ENCODE measurements around the gene L3MBTL3.
"Not testable (repeated sequence)": the region's sequence is repeated elsewhere in the genome, so short reads cannot be mapped to it uniquely, and the experiment has no call there.

The L3MBTL3 gene

GRCh38 chr6:130117187-130117701 is 98.9 kb downstream of the L3MBTL3 start:
- H3K4me3 ChIP-seq (ENCODE audit: low read length); H3K9ac ChIP-seq (ENCODE audit: low read depth, low read length); H3K27me3 ChIP-seq (ENCODE audit: insufficient read depth, low read length); H3K27ac ChIP-seq (ENCODE audit: low read depth, low read length); H3K9me3 ChIP-seq (ENCODE audit: insufficient read depth, low read depth, low read length); H3K4me1 ChIP-seq (ENCODE audit: insufficient read depth, low read length); H3K36me3 ChIP-seq (ENCODE audit: insufficient read depth, low read length): not testable (repeated sequence)
- 100% methylated on average over 1 of the region's 4 CpGs for WGBS

- Histone ChIP-seq H3K4me3 (ENCODE audit: low read length) (no peak overlapping the region), H3K27me3 (ENCODE audit: insufficient read depth, low read length) (no peaks in the 10 kb centered on the region), H3K36me3 (ENCODE audit: insufficient read depth, low read length) (no peaks in the 10 kb centered on the region), H3K4me1 (ENCODE audit: insufficient read depth, low read length) (no peaks in the 10 kb centered on the region), H3K27ac (ENCODE audit: low read depth, low read length) (no peak overlapping the region), H3K9me3 (ENCODE audit: insufficient read depth, low read depth, low read length) (no peaks in the 10 kb centered on the region), H3K9ac (ENCODE audit: low read depth, low read length) (no peak overlapping the region)
- WGBS: 95% methylated on average over 5 of the region's 6 CpGs
Measured at GRCh38 chr6:130118236-130118635, 99.9 kb downstream of the L3MBTL3 start.

- H3K36me3 ChIP-seq (ENCODE audit: insufficient read depth, low read length): no peaks in the 10 kb centered on the region
- H3K27me3 ChIP-seq (ENCODE audit: insufficient read depth, low read length): no peaks in the 10 kb centered on the region
- H3K9me3 ChIP-seq (ENCODE audit: insufficient read depth, low read depth, low read length): no peaks in the 10 kb centered on the region
- no peak overlapping the region for H3K9ac ChIP-seq (ENCODE audit: low read depth, low read length)
- 100% methylated on average over 1 of the region's 1 CpG for WGBS
- H3K4me1 ChIP-seq (ENCODE audit: insufficient read depth, low read length): no peaks in the 10 kb centered on the region
- no peak overlapping the region for H3K4me3 ChIP-seq (ENCODE audit: low read length)
- no peak overlapping the region for H3K27ac ChIP-seq (ENCODE audit: low read depth, low read length)
Measured at GRCh38 chr6:130119211-130119610, 100.8 kb downstream of the L3MBTL3 start.

GRCh38 chr6:130120731-130121130 is 102.3 kb downstream of the L3MBTL3 start:
- H3K9me3 ChIP-seq (ENCODE audit: insufficient read depth, low read depth, low read length): no peaks in the 10 kb centered on the region
- H3K4me1 ChIP-seq (ENCODE audit: insufficient read depth, low read length): no peaks in the 10 kb centered on the region
- no peak overlapping the region for H3K9ac ChIP-seq (ENCODE audit: low read depth, low read length)
- no peak overlapping the region for H3K27ac ChIP-seq (ENCODE audit: low read depth, low read length)
- H3K36me3 ChIP-seq (ENCODE audit: insufficient read depth, low read length): no peaks in the 10 kb centered on the region
- no peaks in the 10 kb centered on the region for H3K27me3 ChIP-seq (ENCODE audit: insufficient read depth, low read length)
- no peak overlapping the region for H3K4me3 ChIP-seq (ENCODE audit: low read length)

- no peaks in the 10 kb centered on the region for H3K36me3 ChIP-seq (ENCODE audit: insufficient read depth, low read length)
- peaks cover 6% of the 10 kb centered on the region; the same call in 1 of the 2 replicates for H3K4me1 ChIP-seq (ENCODE audit: insufficient read depth, low read length)
- H3K27ac ChIP-seq (ENCODE audit: low read depth, low read length): no peak overlapping the region
- WGBS: 93% methylated on average over 2 of the region's 2 CpGs
- no peaks in the 10 kb centered on the region for H3K9me3 ChIP-seq (ENCODE audit: insufficient read depth, low read depth, low read length)
- H3K27me3 ChIP-seq (ENCODE audit: insufficient read depth, low read length): no peaks in the 10 kb centered on the region
- no peak overlapping the region for H3K4me3 ChIP-seq (ENCODE audit: low read length)
- H3K9ac ChIP-seq (ENCODE audit: low read depth, low read length): no peak overlapping the region
Measured at GRCh38 chr6:130122243-130122642, 103.9 kb downstream of the L3MBTL3 start.

GRCh38 chr6:130127195-130127594 is 108.8 kb downstream of the L3MBTL3 start:
- no peak overlapping the region for H3K9ac ChIP-seq (ENCODE audit: low read depth, low read length)
- H3K27ac ChIP-seq (ENCODE audit: low read depth, low read length): no peak overlapping the region
- 72% methylated on average over 2 of the region's 2 CpGs for WGBS
- H3K4me3 ChIP-seq (ENCODE audit: low read length): no peak overlapping the region
- H3K9me3 ChIP-seq (ENCODE audit: insufficient read depth, low read depth, low read length): no peaks in the 10 kb centered on the region
- no peaks in the 10 kb centered on the region for H3K27me3 ChIP-seq (ENCODE audit: insufficient read depth, low read length)
- peaks cover 8% of the 10 kb centered on the region; the same call in 1 of the 2 replicates for H3K4me1 ChIP-seq (ENCODE audit: insufficient read depth, low read length)
- no peaks in the 10 kb centered on the region for H3K36me3 ChIP-seq (ENCODE audit: insufficient read depth, low read length)

- WGBS: 97% methylated on average over 4 of the region's 5 CpGs
- Histone ChIP-seq H3K27ac (ENCODE audit: low read depth, low read length) (no peak overlapping the region), H3K36me3 (ENCODE audit: insufficient read depth, low read length) (no peaks in the 10 kb centered on the region), H3K4me3 (ENCODE audit: low read length) (no peak overlapping the region), H3K9ac (ENCODE audit: low read depth, low read length) (no peak overlapping the region), H3K9me3 (ENCODE audit: insufficient read depth, low read depth, low read length) (no peaks in the 10 kb centered on the region), H3K27me3 (ENCODE audit: insufficient read depth, low read length) (no peaks in the 10 kb centered on the region), H3K4me1 (ENCODE audit: insufficient read depth, low read length) (peaks cover 12% of the 10 kb centered on the region; the same call in 1 of the 2 replicates)
Measured at GRCh38 chr6:130128326-130128725, 109.9 kb downstream of the L3MBTL3 start.

- H3K36me3 ChIP-seq (ENCODE audit: insufficient read depth, low read length): no peaks in the 10 kb centered on the region
- no peaks in the 10 kb centered on the region for H3K9me3 ChIP-seq (ENCODE audit: insufficient read depth, low read depth, low read length)
- H3K27me3 ChIP-seq (ENCODE audit: insufficient read depth, low read length): no peaks in the 10 kb centered on the region
- H3K4me1 ChIP-seq (ENCODE audit: insufficient read depth, low read length): peaks cover 12% of the 10 kb centered on the region; the same call in 1 of the 2 replicates
- no peak overlapping the region for H3K9ac ChIP-seq (ENCODE audit: low read depth, low read length)
- H3K27ac ChIP-seq (ENCODE audit: low read depth, low read length): no peak overlapping the region
- no peak overlapping the region for H3K4me3 ChIP-seq (ENCODE audit: low read length)
- WGBS: 91% methylated on average over 6 of the region's 6 CpGs
Measured at GRCh38 chr6:130129762-130130246, 111.4 kb downstream of the L3MBTL3 start.

GRCh38 chr6:130132286-130132701 is 113.9 kb downstream of the L3MBTL3 start:
- H3K27me3 ChIP-seq (ENCODE audit: insufficient read depth, low read length): no peaks in the 10 kb centered on the region
- WGBS: 92% methylated on average over 6 of the region's 6 CpGs
- no peaks in the 10 kb centered on the region for H3K9me3 ChIP-seq (ENCODE audit: insufficient read depth, low read depth, low read length)
- H3K4me3 ChIP-seq (ENCODE audit: low read length): no peak overlapping the region
- H3K4me1 ChIP-seq (ENCODE audit: insufficient read depth, low read length): peaks cover 5% of the 10 kb centered on the region; the same call in 1 of the 2 replicates
- H3K36me3 ChIP-seq (ENCODE audit: insufficient read depth, low read length): no peaks in the 10 kb centered on the region
- no peak overlapping the region for H3K9ac ChIP-seq (ENCODE audit: low read depth, low read length)
- no peak overlapping the region for H3K27ac ChIP-seq (ENCODE audit: low read depth, low read length)

- no peak overlapping the region for H3K27ac ChIP-seq (ENCODE audit: low read depth, low read length)
- peaks cover 4% of the 10 kb centered on the region; the same call in 1 of the 2 replicates for H3K4me1 ChIP-seq (ENCODE audit: insufficient read depth, low read length)
- H3K4me3 ChIP-seq (ENCODE audit: low read length): no peak overlapping the region
- no peaks in the 10 kb centered on the region; the same call in 1 of the 2 replicates for H3K36me3 ChIP-seq (ENCODE audit: insufficient read depth, low read length)
- H3K9ac ChIP-seq (ENCODE audit: low read depth, low read length): no peak overlapping the region
- H3K9me3 ChIP-seq (ENCODE audit: insufficient read depth, low read depth, low read length): no peaks in the 10 kb centered on the region
- WGBS: 93% methylated on average over 2 of the region's 2 CpGs
- no peaks in the 10 kb centered on the region for H3K27me3 ChIP-seq (ENCODE audit: insufficient read depth, low read length)
Measured at GRCh38 chr6:130134582-130134981, 116.2 kb downstream of the L3MBTL3 start.

GRCh38 chr6:130136798-130137197 is 118.4 kb downstream of the L3MBTL3 start:
- H3K9me3 ChIP-seq (ENCODE audit: insufficient read depth, low read depth, low read length): no peaks in the 10 kb centered on the region
- H3K4me1 ChIP-seq (ENCODE audit: insufficient read depth, low read length): peaks cover 10% of the 10 kb centered on the region
- 100% methylated on average over 2 of the region's 2 CpGs for WGBS
- H3K9ac ChIP-seq (ENCODE audit: low read depth, low read length): no peak overlapping the region
- peaks cover 3% of the 10 kb centered on the region; the same call in 1 of the 2 replicates for H3K36me3 ChIP-seq (ENCODE audit: insufficient read depth, low read length)
- no peak overlapping the region for H3K4me3 ChIP-seq (ENCODE audit: low read length)
- H3K27me3 ChIP-seq (ENCODE audit: insufficient read depth, low read length): no peaks in the 10 kb centered on the region
- H3K27ac ChIP-seq (ENCODE audit: low read depth, low read length): no peak overlapping the region

Data from HUES64 (cell line).